PFSK-1 (cell line): ENCODE results near the gene MORN5.

Experiments used
- POLR2AphosphoS5 ChIP-seq: IDR thresholded peaks from 2 replicates; pipeline ENCODE4 v1.6.1; 2012; ENCODE audit warnings: low read depth, mild to moderate bottlenecking, control low read depth, low read length, moderate library complexity
- SIN3A ChIP-seq: IDR thresholded peaks from 2 replicates; pipeline ENCODE4 v1.6.1; 2012; ENCODE audit warnings: mild to moderate bottlenecking, low read length, moderate library complexity, borderline replicate concordance; ENCODE audit not compliant: insufficient read depth

GRCh38 chr9:122140368-122141193 lies 19.1 kb upstream of the MORN5 start:
- TF ChIP-seq POLR2AphosphoS5 (no peak), SIN3A (no peak)
